H9 (cell line): Measurements from ENCODE around the gene MRPL37. TPM values are rescaled to one million over a fixed set of nuclear protein-coding genes. Genes with fewer than 3 reads are reported as not detected.

Experiments
- DNase-seq: peaks from one replicate; pipeline ENCODE4 v3.0.0-alpha.2; 2017
- H2AFZ ChIP-seq: one replicate; pipeline ENCODE4 v1.6.1; 2013; ENCODE audit warnings: mild to moderate bottlenecking, low read length, control low read depth, moderate library complexity
- H2AK5ac ChIP-seq: 2 replicates; pipeline ENCODE4 v1.6.1; 2013; ENCODE audit warnings: low read length, control low read depth, mixed read lengths; ENCODE audit not compliant: insufficient read length
- H2BK120ac ChIP-seq: one replicate; pipeline ENCODE4 v1.6.1; 2013; ENCODE audit warnings: low read depth, mild to moderate bottlenecking, low read length, control low read depth, inconsistent platforms; ENCODE audit not compliant: poor library complexity, severe bottlenecking
- H2BK12ac ChIP-seq: 2 replicates; pipeline ENCODE4 v1.6.1; 2013; ENCODE audit warnings: low read length, control low read depth, mixed read lengths, low read depth; ENCODE audit not compliant: insufficient read length
- H2BK15ac ChIP-seq: 2 replicates; pipeline ENCODE4 v1.6.1; 2013; ENCODE audit warnings: low read depth, low read length, control low read depth
- H2BK20ac ChIP-seq: one replicate; pipeline ENCODE4 v1.6.1; 2013; ENCODE audit warnings: low read depth, mild to moderate bottlenecking, low read length, control low read depth, inconsistent platforms; ENCODE audit not compliant: poor library complexity, severe bottlenecking
- H2BK5ac ChIP-seq: 2 replicates; pipeline ENCODE4 v1.6.1; 2013; ENCODE audit warnings: low read length, control low read depth, mixed read lengths; ENCODE audit not compliant: insufficient read length
- H3K14ac ChIP-seq: 2 replicates; pipeline ENCODE4 v1.6.1; 2013; ENCODE audit warnings: low read length, control low read depth; ENCODE audit not compliant: insufficient read depth
- H3K18ac ChIP-seq: 2 replicates; pipeline ENCODE4 v1.6.1; 2013; ENCODE audit warnings: low read depth, mild to moderate bottlenecking, mixed read lengths, low read length, control low read depth; ENCODE audit not compliant: insufficient read length
- H3K23ac ChIP-seq: 2 replicates; pipeline ENCODE4 v1.6.1; 2013; ENCODE audit warnings: low read length, control low read depth, mixed read lengths, low read depth; ENCODE audit not compliant: insufficient read length
- H3K23me2 ChIP-seq: 2 replicates; pipeline ENCODE4 v1.6.1; 2013; ENCODE audit warnings: low read depth, mild to moderate bottlenecking, mixed read lengths, low read length, control low read depth; ENCODE audit not compliant: insufficient read length, poor library complexity, severe bottlenecking
- H3K27ac ChIP-seq: 2 replicates; pipeline ENCODE4 v1.5.1; 2013; ENCODE audit warnings: low read length, control low read depth, mixed read lengths, low read depth; ENCODE audit not compliant: insufficient read length
- H3K27me3 ChIP-seq: 2 replicates; pipeline ENCODE4 v1.6.1; 2013; ENCODE audit warnings: low read length, control low read depth, inconsistent platforms; ENCODE audit not compliant: insufficient read depth
- H3K4ac ChIP-seq: 2 replicates; pipeline ENCODE4 v1.6.1; 2013; ENCODE audit warnings: low read depth, mild to moderate bottlenecking, control low read depth, inconsistent platforms, low read length, moderate library complexity
- H3K4me1 ChIP-seq: 2 replicates; pipeline ENCODE4 v1.6.1; 2013; ENCODE audit warnings: low read length, control low read depth, inconsistent platforms; ENCODE audit not compliant: insufficient read depth
- H3K4me2 ChIP-seq: 2 replicates; pipeline ENCODE4 v1.6.1; 2013; ENCODE audit warnings: low read length, control low read depth, mixed read lengths; ENCODE audit not compliant: insufficient read length, insufficient read depth
- H3K56ac ChIP-seq: 2 replicates; pipeline ENCODE4 v1.6.1; 2013; ENCODE audit warnings: low read depth, mild to moderate bottlenecking, mixed read lengths, low read length, control low read depth; ENCODE audit not compliant: insufficient read length
- H3K79me1 ChIP-seq: 2 replicates; pipeline ENCODE4 v1.6.1; 2013; ENCODE audit warnings: low read depth, mild to moderate bottlenecking, moderate library complexity, low read length, control low read depth, inconsistent platforms; ENCODE audit not compliant: insufficient read depth, poor library complexity, severe bottlenecking
- H3K79me2 ChIP-seq: 2 replicates; pipeline ENCODE4 v1.6.1; 2013; ENCODE audit warnings: low read length, control low read depth, inconsistent platforms; ENCODE audit not compliant: insufficient read depth
- H3K9ac ChIP-seq: 2 replicates; pipeline ENCODE4 v1.6.1; 2013; ENCODE audit warnings: low read length, control low read depth, mixed read lengths; ENCODE audit not compliant: insufficient read length; ENCODE audit errors: extremely low read depth
- H3K9me3 ChIP-seq: one replicate; pipeline ENCODE4 v1.6.1; 2013; ENCODE audit warnings: low read depth, low read length, inconsistent platforms; ENCODE audit not compliant: control insufficient read depth
- H3T11ph ChIP-seq: one replicate; pipeline ENCODE4 v1.6.1; 2013; ENCODE audit warnings: mild to moderate bottlenecking, low read length, control low read depth, inconsistent platforms
- H4K20me1 ChIP-seq: one replicate; pipeline ENCODE4 v1.6.1; 2013; ENCODE audit not compliant: control insufficient read depth, insufficient read length, insufficient read depth
- H4K5ac ChIP-seq: 2 replicates; pipeline ENCODE4 v1.6.1; 2013; ENCODE audit warnings: low read depth, mild to moderate bottlenecking, mixed read lengths, low read length, control low read depth; ENCODE audit not compliant: insufficient read length
- H4K8ac ChIP-seq: replicated peaks from 2 replicates; pipeline ENCODE4 v1.6.1; 2013; ENCODE audit warnings: low read length, control low read depth, mixed read lengths, low read depth; ENCODE audit not compliant: insufficient read length
- H4K91ac ChIP-seq: 2 replicates; pipeline ENCODE4 v1.6.1; 2013; ENCODE audit warnings: low read depth, mild to moderate bottlenecking, moderate library complexity, mixed read lengths, low read length, control low read depth; ENCODE audit not compliant: insufficient read length
- H3K27ac Mint-ChIP-seq, 3 experiments: 2 replicates in 2 of 3; 3 replicates in 1 of 3; pipeline ENCODE4 v1.8.0; 2020 to 2021; ENCODE audit warnings: mixed read lengths in 3 of 3, mild to moderate bottlenecking in 1 of 3, moderate library complexity in 1 of 3
- H3K27me3 Mint-ChIP-seq: 2 replicates; pipeline ENCODE4 v1.8.0; 2021; ENCODE audit warnings: low read depth, mild to moderate bottlenecking, moderate library complexity, mixed read lengths
- H3K36me3 Mint-ChIP-seq, 3 experiments: 2 replicates in 2 of 3; 3 replicates in 1 of 3; pipeline ENCODE4 v1.8.0; 2020 to 2021; ENCODE audit warnings: low read depth in 3 of 3, mixed read lengths in 3 of 3; ENCODE audit not compliant: insufficient read depth in 1 of 3
- H3K4me1 Mint-ChIP-seq, 2 experiments: 2 replicates each; pipeline ENCODE4 v1.8.0; 2020; ENCODE audit warnings: mixed read lengths in 2 of 2
- H3K4me3 Mint-ChIP-seq, 2 experiments: 2 replicates in 1 of 2; 3 replicates in 1 of 2; pipeline ENCODE4 v1.8.0; 2020 to 2021; ENCODE audit warnings: mild to moderate bottlenecking in 2 of 2, mixed read lengths in 2 of 2, moderate library complexity in 1 of 2
- H3K9me3 Mint-ChIP-seq, 2 experiments: 2 replicates in 1 of 2; 3 replicates in 1 of 2; pipeline ENCODE4 v1.8.0; 2020; ENCODE audit warnings: mild to moderate bottlenecking in 2 of 2, mixed read lengths in 2 of 2, moderate library complexity in 1 of 2
- CTCF ChIP-seq: fragments of 200-600 bp; sonication (generic); conservative IDR thresholded peaks from 3 replicates; pipeline ENCODE4 v1.8.0; 2021; ENCODE audit warnings: antibody characterized with exemption, mild to moderate bottlenecking
- WGBS: extraction: QIAGEN DNeasy Blood & Tissue Kit; methylation state at CpG from one replicate; pipeline ENCODE4 v1.1.7; 2013; ENCODE audit warnings: missing lambda C conversion rate, low lambda C conversion rate, mixed read lengths; ENCODE audit not compliant: insufficient read length; ENCODE audit errors: extremely low coverage; 5-methylcytosine and 5-hydroxymethylcytosine counted together
- total RNA-seq: library from RNA; stranded (reverse); gene quantifications from 2 replicates; pipeline ENCODE4 v1.2.1, GENCODE V29; 2021

The MRPL37 gene
- total RNA-seq, 1 experiment from 2014 or later, result 123 TPM

GRCh38 chr1:54156201-54156600 is 43.8 kb upstream of the MRPL37 start:
- no peaks in the 10 kb centered on the region for H3K36me3 Mint-ChIP-seq
- no peak overlapping the region for H2BK20ac ChIP-seq
- no peaks in the 10 kb centered on the region for H3K27me3 ChIP-seq
- no peak overlapping the region for H2BK5ac ChIP-seq
- no peak overlapping the region for H2BK12ac ChIP-seq
- H3K4ac ChIP-seq, result no peak overlapping the region
- no peak for DNase-seq
- no peak for TF ChIP-seq CTCF
- no peak overlapping the region for H3K4me2 ChIP-seq
- H2AK5ac ChIP-seq, result no peak overlapping the region
- H3K4me1 Mint-ChIP-seq, result peaks cover 13 to 14% of the 10 kb centered on the region in 2 experiments
- H3K9ac ChIP-seq, result no peak overlapping the region
- H3K79me1 ChIP-seq, result no peaks in the 10 kb centered on the region
- no peak overlapping the region for H3K18ac ChIP-seq
- H4K5ac ChIP-seq, result no peak overlapping the region
- no peak overlapping the region for H3K27ac Mint-ChIP-seq
- no CpG with 5 or more reads among the region's 3 CpGs for WGBS
- no peak overlapping the region for H3K27ac ChIP-seq
- no peak overlapping the region for H4K8ac ChIP-seq
- peaks cover 4% of the 10 kb centered on the region; the same call in 1 of the 2 replicates for H3K4me1 ChIP-seq
- H2BK120ac ChIP-seq, result no peak overlapping the region
- H3K23me2 ChIP-seq, result no peaks in the 10 kb centered on the region
- H2BK15ac ChIP-seq, result no peak overlapping the region
- H3K79me2 ChIP-seq, result no peaks in the 10 kb centered on the region
- H3K56ac ChIP-seq, result no peak overlapping the region
- H2AFZ ChIP-seq, result no peak overlapping the region
- H3K9me3 Mint-ChIP-seq, result no peaks in the 10 kb centered on the region
- H3K27me3 Mint-ChIP-seq, result peaks cover 13% of the 10 kb centered on the region
- H3K4me3 Mint-ChIP-seq, result no peak overlapping the region
- no peaks in the 10 kb centered on the region for H3K9me3 ChIP-seq
- H4K20me1 ChIP-seq, result no peaks in the 10 kb centered on the region
- H3K23ac ChIP-seq, result no peak overlapping the region
- no peak overlapping the region for H4K91ac ChIP-seq
- H3T11ph ChIP-seq, result no peak overlapping the region
- H3K14ac ChIP-seq, result no peak overlapping the region
